A549 (cell line): ENCODE measurements around the gene APOBEC4.

Source experiments
- CBX8 ChIP-seq: fragments of 200-600 bp; sonication (generic); IDR thresholded peaks from 2 replicates; pipeline ENCODE4 v1.6.1; 2016
- CEBPB ChIP-seq, 2 experiments: fragments of >200 bp in 1 of 2; sonication (Bioruptor Twin) in 1 of 2; formaldehyde crosslinking in 1 of 2; IDR thresholded peaks; 2 replicates each; pipeline ENCODE4 v1.6.1; 2012 to 2016
- CHD4 ChIP-seq: fragments of 200-600 bp; sonication (generic); IDR thresholded peaks from 2 replicates; pipeline ENCODE4 v1.6.1; 2016; ENCODE audit warnings: antibody characterized with exemption, mild to moderate bottlenecking, borderline replicate concordance
- CTCF ChIP-seq: fragments of >200 bp; sonication (Bioruptor Twin); formaldehyde crosslinking; IDR thresholded peaks from 3 replicates; pipeline ENCODE4 v1.5.1; 2016
- EP300 ChIP-seq, 2 experiments: fragments of >200 bp; sonication (Bioruptor Twin); formaldehyde crosslinking; IDR thresholded peaks; 2 replicates in 1 of 2; 3 replicates in 1 of 2; pipeline ENCODE4 v1.6.1; 2016 to 2017
- ESRRA ChIP-seq: fragments of 150-350 bp; IDR thresholded peaks from 2 replicates; pipeline ENCODE4 v1.6.1; 2014; ENCODE audit warnings: mild to moderate bottlenecking, low read length, borderline replicate concordance
- GATA3 ChIP-seq: IDR thresholded peaks from 2 replicates; pipeline ENCODE4 v1.6.1; 2012; ENCODE audit warnings: borderline replicate concordance
- KDM5A ChIP-seq: fragments of 200-600 bp; sonication (generic); IDR thresholded peaks from 2 replicates; pipeline ENCODE4 v1.6.1; 2016; ENCODE audit warnings: antibody characterized with exemption, mild to moderate bottlenecking
- POLR2A ChIP-seq: IDR thresholded peaks from 2 replicates; pipeline ENCODE4 v1.6.1; 2012; ENCODE audit warnings: mild to moderate bottlenecking, low read length
- RCOR1 ChIP-seq: fragments of 150-350 bp; IDR thresholded peaks from 2 replicates; pipeline ENCODE4 v1.6.1; 2014; ENCODE audit warnings: antibody characterized with exemption, low read length, low read depth
- REST ChIP-seq: fragments of 200-600 bp; sonication (generic); IDR thresholded peaks from 2 replicates; pipeline ENCODE4 v1.6.1; 2016; ENCODE audit warnings: antibody characterized with exemption, mild to moderate bottlenecking, moderate library complexity
- USF2 ChIP-seq: fragments of 450-650 bp; IDR thresholded peaks from 2 replicates; pipeline ENCODE4 v1.6.1; 2014; ENCODE audit warnings: antibody characterized with exemption

GRCh38 chr1:183674886-183675285 is 21.8 kb upstream of the APOBEC4 start:
- TF ChIP-seq POLR2A (no peak), CTCF (no peak), RCOR1 (no peak), EP300 (IDR thresholded peaks at IDR 0.05) (no peak), CHD4 (no peak), USF2 (no peak), GATA3 (no peak), CEBPB (IDR thresholded peaks at IDR 0.05) (no peak), ESRRA (no peak), KDM5A (no peak), REST (no peak), CBX8 (no peak)
